Smooth muscle cell (in vitro differentiated cells): Measurements from ENCODE around the gene SCN7A. TPM values are rescaled to one million over a fixed set of nuclear protein-coding genes. Genes with fewer than 3 reads are reported as not detected.

Source experiments
- DNase-seq: peaks from one replicate; lab custom pipeline; 2025; ENCODE audit not compliant: unreplicated experiment; lab: John Stamatoyannopoulos, UW
- H2AFZ ChIP-seq: fragments of 200-600 bp; sonication (generic); 2 replicates; pipeline ENCODE4 v1.6.0; 2016; ENCODE audit warnings: antibody characterized with exemption, low read depth, mild to moderate bottlenecking
- H3F3A ChIP-seq: fragments of 200-600 bp; sonication (generic); 2 replicates; pipeline ENCODE4 v1.6.0; 2017; ENCODE audit warnings: antibody characterized with exemption, low read depth
- H3K27ac ChIP-seq: fragments of 200-600 bp; sonication (generic); 2 replicates; pipeline ENCODE4 v1.5.1; 2016; ENCODE audit warnings: low read depth, mild to moderate bottlenecking
- H3K27me3 ChIP-seq: fragments of 200-600 bp; sonication (generic); 2 replicates; pipeline ENCODE4 v1.6.1; 2016; ENCODE audit warnings: low read depth, mild to moderate bottlenecking
- H3K36me3 ChIP-seq: fragments of 200-600 bp; sonication (generic); 2 replicates; pipeline ENCODE4 v1.5.1; 2016; ENCODE audit warnings: low read depth
- H3K4me1 ChIP-seq: fragments of 200-600 bp; sonication (generic); 2 replicates; pipeline ENCODE4 v1.5.1; 2016; ENCODE audit warnings: low read depth
- H3K4me2 ChIP-seq: fragments of 200-600 bp; sonication (generic); 2 replicates; pipeline ENCODE4 v1.6.0; 2016; ENCODE audit warnings: mild to moderate bottlenecking
- H3K4me3 ChIP-seq: fragments of 200-600 bp; sonication (generic); 2 replicates; pipeline ENCODE4 v1.5.1; 2016; ENCODE audit warnings: mild to moderate bottlenecking
- H3K79me2 ChIP-seq: fragments of 200-600 bp; sonication (generic); 2 replicates; pipeline ENCODE4 v1.6.0; 2016; ENCODE audit warnings: low read depth, mild to moderate bottlenecking
- H3K9ac ChIP-seq: fragments of 200-600 bp; sonication (generic); 2 replicates; pipeline ENCODE4 v1.6.0; 2016; ENCODE audit warnings: low read depth
- H3K9me3 ChIP-seq: fragments of 200-600 bp; sonication (generic); replicated peaks from 2 replicates; pipeline ENCODE4 v1.5.1; 2016; ENCODE audit warnings: low read depth
- H4K20me1 ChIP-seq: fragments of 200-600 bp; sonication (generic); 2 replicates; pipeline ENCODE4 v1.6.0; 2016; ENCODE audit warnings: low read depth
- CTCF ChIP-seq: fragments of 200-600 bp; sonication (generic); IDR thresholded peaks from 2 replicates; pipeline ENCODE4 v1.5.1; 2017; ENCODE audit warnings: borderline replicate concordance, mild to moderate bottlenecking, antibody characterized with exemption; ENCODE audit not compliant: insufficient read depth, poor library complexity, severe bottlenecking
- WGBS: methylation state at CpG from one replicate; pipeline ENCODE4 v1.1.7; 2016; ENCODE audit warnings: low lambda C conversion rate; 5-methylcytosine and 5-hydroxymethylcytosine counted together
- polyA plus RNA-seq: library from polyadenylated mRNA; unstranded; fragments of >200 nt; fragmentation: Nextera tagmentation; extraction: Ambion mirVana; gene quantifications from 2 replicates; pipeline ENCODE4 v1.2.1, GENCODE V29; 2016
- total RNA-seq: library from RNA; depleted of rRNA; stranded (reverse); fragments of >200 nt; gene quantifications from 2 replicates; pipeline ENCODE4 v1.2.3, GENCODE V29; 2014

The SCN7A gene
- total and polyA plus RNA-seq, 2 experiments from 2014 or later, result not detected

- no peaks in the 10 kb centered on the region for H3K27me3 ChIP-seq
- no peaks in the 10 kb centered on the region for H4K20me1 ChIP-seq
- no peak overlapping the region for H3K4me2 ChIP-seq
- no peaks in the 10 kb centered on the region for H3K36me3 ChIP-seq
- no peak for DNase-seq
- TF ChIP-seq CTCF, result no peak
- H2AFZ ChIP-seq, result no peak overlapping the region
- no peaks in the 10 kb centered on the region for H3K79me2 ChIP-seq
- no peak overlapping the region for H3K27ac ChIP-seq
- no peak overlapping the region for H3K4me3 ChIP-seq
- H3F3A ChIP-seq, result no peaks in the 10 kb centered on the region
- no peak overlapping the region for H3K9ac ChIP-seq
- H3K4me1 ChIP-seq, result no peaks in the 10 kb centered on the region
- no peaks in the 10 kb centered on the region for H3K9me3 ChIP-seq
- 92% methylated on average over 3 of the region's 3 CpGs for WGBS
Measured at GRCh38 chr2:166365239-166365638, 128.8 kb downstream of the SCN7A start.

GRCh38 chr2:166364476-166365161 is 129.4 kb downstream of the SCN7A start:
- H4K20me1 ChIP-seq, result no peaks in the 10 kb centered on the region
- H3F3A ChIP-seq, result no peaks in the 10 kb centered on the region
- WGBS, result 93% methylated on average over 9 of the region's 9 CpGs
- no peak overlapping the region for H3K4me2 ChIP-seq
- DNase-seq, result no peak
- H3K79me2 ChIP-seq, result no peaks in the 10 kb centered on the region
- H3K27me3 ChIP-seq, result no peaks in the 10 kb centered on the region
- TF ChIP-seq CTCF, result no peak
- no peak overlapping the region for H3K9ac ChIP-seq
- H3K27ac ChIP-seq, result no peak overlapping the region
- no peaks in the 10 kb centered on the region for H3K4me1 ChIP-seq
- no peak overlapping the region for H3K4me3 ChIP-seq
- no peaks in the 10 kb centered on the region for H3K36me3 ChIP-seq
- no peak overlapping the region for H2AFZ ChIP-seq
- H3K9me3 ChIP-seq, result no peaks in the 10 kb centered on the region

GRCh38 chr2:166361351-166362153 is 132.5 kb downstream of the SCN7A start:
- peak; percentile 57 for TF ChIP-seq CTCF
- no peaks in the 10 kb centered on the region for H3K27me3 ChIP-seq
- H3K4me2 ChIP-seq, result no peak overlapping the region
- H3F3A ChIP-seq, result no peaks in the 10 kb centered on the region
- H3K4me1 ChIP-seq, result no peaks in the 10 kb centered on the region
- H3K27ac ChIP-seq, result no peak overlapping the region
- no peak for DNase-seq
- 71% methylated on average over 3 of the region's 3 CpGs for WGBS
- H3K9me3 ChIP-seq, result no peaks in the 10 kb centered on the region
- H3K9ac ChIP-seq, result no peak overlapping the region
- H4K20me1 ChIP-seq, result no peaks in the 10 kb centered on the region
- H3K4me3 ChIP-seq, result no peak overlapping the region
- peak overlapping the region; percentile 40 for H2AFZ ChIP-seq
- H3K79me2 ChIP-seq, result no peaks in the 10 kb centered on the region
- H3K36me3 ChIP-seq, result no peaks in the 10 kb centered on the region
